Thoracic aorta (tissue), 2 donors: ENCODE results near the gene RNF157. TPM values are rescaled to one million over a fixed set of nuclear protein-coding genes. Genes with fewer than 3 reads are reported as not detected.

ENCODE experiments used
- ATAC-seq: fragments of 150-250 bp; one replicate; pipeline ENCODE4 v1.8.0; 2017; ENCODE audit warnings: low read depth; ENCODE audit not compliant: insufficient number of reproducible peaks, low FRiP score
- DNase-seq: peaks from one replicate; pipeline ENCODE4 v3.0.0-alpha.2; 2020; ENCODE audit warnings: low spot score
- H3K27ac ChIP-seq, 2 donors: fragments of 200-600 bp; sonication (generic); 1 replicate in 1 of 2; 2 replicates in 1 of 2; pipeline ENCODE4 v1.5.1; 2016; ENCODE audit warnings: mild to moderate bottlenecking in 2 of 2, moderate library complexity in 2 of 2
- H3K27me3 ChIP-seq: fragments of 200-600 bp; sonication (generic); replicated peaks from 2 replicates; pipeline ENCODE4 v1.6.0; 2016; ENCODE audit warnings: mild to moderate bottlenecking; ENCODE audit not compliant: insufficient read depth
- H3K36me3 ChIP-seq: fragments of 200-600 bp; sonication (generic); one replicate; pipeline ENCODE4 v1.5.1; 2016
- H3K4me1 ChIP-seq, 2 donors: fragments of 200-600 bp; sonication (generic); 1 replicate in 1 of 2; 2 replicates in 1 of 2; pipeline versions ENCODE4 v1.5.1 to v1.6.0; 2016; ENCODE audit warnings: low read depth in 2 of 2, mild to moderate bottlenecking in 1 of 2; ENCODE audit not compliant: control insufficient read depth in 1 of 2
- H3K4me3 ChIP-seq: fragments of 200-600 bp; sonication (generic); 2 replicates; pipeline ENCODE4 v1.5.1; 2016; ENCODE audit warnings: mild to moderate bottlenecking
- H3K9me3 ChIP-seq: fragments of 200-600 bp; sonication (generic); 2 replicates; pipeline ENCODE4 v1.5.1; 2016
- total RNA-seq, 2 donors: library from RNA; depleted of rRNA; stranded (reverse); fragments of >200 nt; gene quantifications; one replicate each; pipeline versions ENCODE4 v1.1.0 to v1.2.3, GENCODE V29; 2016
- TF ChIP-seq, protein P1 (sequence below): fragments of 200-600 bp; sonication (generic); IDR thresholded peaks from one replicate; pipeline ENCODE4 v1.5.1; 2019; ENCODE audit warnings: antibody characterized with exemption

RNF157 gene
- total RNA-seq, 2 donors from 2014 or later: 0.41 to 1.9 TPM

DNA sequence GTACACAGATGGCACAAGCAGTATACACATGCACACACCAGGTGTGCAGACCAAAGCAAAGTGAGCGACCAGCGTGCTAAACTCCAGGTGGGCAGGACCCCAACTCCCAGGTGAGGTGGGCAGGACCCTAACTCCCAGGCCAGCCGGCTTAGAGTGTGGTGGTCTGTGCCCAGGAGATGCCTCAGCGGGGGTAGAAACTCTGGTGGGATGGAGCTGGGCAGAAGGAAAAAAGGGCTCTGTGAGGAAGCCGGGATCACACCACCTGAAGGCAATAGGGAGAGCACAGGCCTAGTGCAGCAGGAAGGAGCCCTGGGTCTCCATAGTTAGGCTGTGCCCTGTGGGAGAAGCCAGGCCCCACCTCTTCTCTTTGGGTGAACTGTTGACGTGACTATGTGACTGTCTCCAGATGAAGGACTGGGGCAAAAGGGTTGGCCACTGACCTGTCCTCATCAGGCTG lies 97.7 kb downstream of the RNF157 start:
- H3K36me3 ChIP-seq: no peaks in the 10 kb centered on the region
- no peaks in the 10 kb centered on the region for H3K9me3 ChIP-seq
- ATAC-seq: no peak
- H3K4me3 ChIP-seq: no peak overlapping the region
- peaks cover 0 to 38% of the 10 kb centered on the region in 2 donors for H3K4me1 ChIP-seq
- TF ChIP-seq, protein P1, sequence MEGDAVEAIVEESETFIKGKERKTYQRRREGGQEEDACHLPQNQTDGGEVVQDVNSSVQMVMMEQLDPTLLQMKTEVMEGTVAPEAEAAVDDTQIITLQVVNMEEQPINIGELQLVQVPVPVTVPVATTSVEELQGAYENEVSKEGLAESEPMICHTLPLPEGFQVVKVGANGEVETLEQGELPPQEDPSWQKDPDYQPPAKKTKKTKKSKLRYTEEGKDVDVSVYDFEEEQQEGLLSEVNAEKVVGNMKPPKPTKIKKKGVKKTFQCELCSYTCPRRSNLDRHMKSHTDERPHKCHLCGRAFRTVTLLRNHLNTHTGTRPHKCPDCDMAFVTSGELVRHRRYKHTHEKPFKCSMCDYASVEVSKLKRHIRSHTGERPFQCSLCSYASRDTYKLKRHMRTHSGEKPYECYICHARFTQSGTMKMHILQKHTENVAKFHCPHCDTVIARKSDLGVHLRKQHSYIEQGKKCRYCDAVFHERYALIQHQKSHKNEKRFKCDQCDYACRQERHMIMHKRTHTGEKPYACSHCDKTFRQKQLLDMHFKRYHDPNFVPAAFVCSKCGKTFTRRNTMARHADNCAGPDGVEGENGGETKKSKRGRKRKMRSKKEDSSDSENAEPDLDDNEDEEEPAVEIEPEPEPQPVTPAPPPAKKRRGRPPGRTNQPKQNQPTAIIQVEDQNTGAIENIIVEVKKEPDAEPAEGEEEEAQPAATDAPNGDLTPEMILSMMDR: no peak
- no peak for DNase-seq
- peaks cover 13% of the 10 kb centered on the region for H3K27me3 ChIP-seq
- H3K27ac ChIP-seq: no peak overlapping the region

DNA sequence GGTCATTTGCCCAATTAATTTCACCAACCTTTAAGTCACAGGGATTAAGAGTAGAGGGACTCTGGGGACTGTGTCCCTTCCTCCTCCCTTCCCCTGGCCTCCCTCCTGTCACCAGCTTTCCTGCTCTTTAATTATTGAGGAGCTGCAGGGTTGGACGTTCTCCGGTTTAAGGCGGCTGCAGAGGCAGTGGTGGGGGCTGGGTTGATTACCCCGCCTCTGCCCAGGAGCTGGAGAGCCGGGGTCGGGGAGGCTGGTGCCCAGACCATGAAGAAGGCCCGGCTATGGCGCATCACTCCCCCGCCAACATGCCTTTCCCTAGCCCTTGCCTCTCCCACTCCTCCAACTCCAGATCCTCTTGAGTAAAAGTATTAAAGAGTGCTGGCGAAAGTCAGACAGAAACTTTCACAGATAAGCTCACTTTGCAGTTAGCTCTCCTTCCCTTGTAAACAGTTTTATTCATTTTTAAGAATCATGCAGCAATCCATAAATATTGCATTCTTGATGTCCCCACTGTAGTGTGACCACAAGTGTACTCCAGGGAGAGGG lies 98.2 kb downstream of the RNF157 start:
- Histone ChIP-seq H3K36me3 (no peaks in the 10 kb centered on the region), H3K9me3 (no peaks in the 10 kb centered on the region), H3K27me3 (peaks cover 13% of the 10 kb centered on the region), H3K4me1 (peaks cover 0 to 42% of the 10 kb centered on the region in 2 donors), H3K4me3 (no peak overlapping the region), H3K27ac (no peak overlapping the region)
- DNase-seq: no peak
- no peak for ATAC-seq
- TF ChIP-seq, protein P1: no peak

DNA sequence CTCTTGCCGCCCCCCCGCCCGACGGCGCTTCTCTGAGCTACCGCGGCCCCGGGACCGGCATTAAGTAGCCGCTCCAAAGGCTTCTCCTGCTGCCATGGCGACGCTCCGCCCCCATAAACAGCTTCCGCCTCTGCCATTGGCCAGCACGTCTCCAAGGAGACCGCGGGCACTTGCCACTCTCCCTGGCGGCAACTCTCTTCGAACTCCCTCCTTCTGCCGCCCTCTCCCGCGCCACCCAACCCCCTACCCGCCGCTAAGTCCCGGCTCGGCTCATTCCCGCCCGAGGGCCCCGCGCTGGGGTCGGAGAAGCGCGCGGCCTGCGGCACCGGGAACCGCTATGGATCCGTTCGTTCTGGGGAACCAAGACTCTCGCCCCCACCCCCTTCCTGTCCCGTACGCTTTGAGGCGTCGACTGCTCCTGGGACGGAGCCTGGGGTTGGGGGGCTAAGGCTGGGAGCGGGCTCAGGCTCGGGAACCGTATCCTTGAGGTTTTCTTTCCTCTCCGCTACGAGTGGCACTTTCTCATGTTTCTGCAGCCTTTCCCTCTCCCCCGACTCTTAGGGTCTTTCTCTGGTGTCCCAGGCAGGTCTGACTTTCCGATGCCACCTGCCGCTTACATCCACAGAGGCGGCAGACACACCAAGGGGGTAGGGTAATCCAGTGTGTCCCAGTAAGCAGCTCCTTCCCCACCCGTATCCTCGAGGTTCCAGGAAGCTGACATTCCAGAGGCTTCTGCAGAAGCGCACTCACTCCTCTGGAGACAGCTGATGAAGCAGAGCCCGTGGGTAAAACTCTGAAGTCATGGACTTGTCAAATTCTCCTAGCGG lies 98.9 kb downstream of the RNF157 start, which contains the start of gene FOXJ1:
FOXJ1 (minus strand) TSS at position 34 of the 827 bp plus-strand sequence. CDS start 850 bp downstream, outside the sequence.
- H3K27me3 ChIP-seq: peaks cover 17% of the 10 kb centered on the region
- H3K9me3 ChIP-seq: no peaks in the 10 kb centered on the region
- DNase-seq (peak; percentile 59), ATAC-seq (no peak)
- peaks cover 0 to 42% of the 10 kb centered on the region in 2 donors for H3K4me1 ChIP-seq
- TF ChIP-seq, protein P1: no peak
- H3K4me3 ChIP-seq: peak within 1 kb of the TSS; percentile 77
- no peaks in the 10 kb centered on the region for H3K36me3 ChIP-seq
- H3K27ac ChIP-seq: no peak within 1 kb of the TSS

DNA sequence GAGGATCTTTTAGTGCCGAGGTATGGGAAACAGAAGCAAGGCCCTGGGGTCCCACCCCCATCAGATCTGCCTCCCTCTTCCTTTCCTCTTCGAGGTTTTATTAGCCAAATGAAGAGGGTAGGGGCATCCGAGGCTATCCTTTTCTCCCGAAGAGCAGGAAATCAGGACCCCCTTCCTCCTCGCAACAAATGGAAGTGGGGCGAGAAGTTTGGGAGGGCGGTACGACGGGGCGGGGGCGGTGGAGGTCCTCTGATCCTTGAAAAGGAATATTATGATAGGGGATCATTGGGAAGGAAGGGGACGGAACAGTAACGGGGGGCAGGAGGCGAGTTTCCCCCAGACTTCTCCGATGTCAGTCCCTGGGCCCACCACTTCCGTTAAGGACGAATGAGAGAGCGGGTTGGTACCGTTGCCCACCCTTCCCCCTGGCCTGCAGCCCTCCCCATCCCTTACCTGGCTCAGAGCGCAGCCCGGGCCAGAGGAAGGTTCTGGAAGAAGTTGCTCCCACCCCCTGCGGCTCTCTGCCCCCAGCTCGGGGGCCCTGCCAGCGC lies 99.6 kb downstream of the RNF157 start:
- peaks cover 17% of the 10 kb centered on the region for H3K27me3 ChIP-seq
- H3K9me3 ChIP-seq: no peaks in the 10 kb centered on the region
- DNase-seq: no peak
- H3K36me3 ChIP-seq: no peaks in the 10 kb centered on the region
- peaks cover 0 to 42% of the 10 kb centered on the region in 2 donors for H3K4me1 ChIP-seq
- ATAC-seq: no peak
- H3K4me3 ChIP-seq: peak overlapping the region; percentile 77
- H3K27ac ChIP-seq: no peak overlapping the region
- TF ChIP-seq, protein P1: no peak
